Activated T-cell treated with anti-CD3 and anti-CD28 coated beads for 48 hours (primary cell): ENCODE results near the gene PSME1.

Experiments
- DNase-seq: peaks from one replicate; pipeline ENCODE4 v3.0.0-alpha.2; 2020; ENCODE audit warnings: low read depth

PSME1 gene

DNA sequence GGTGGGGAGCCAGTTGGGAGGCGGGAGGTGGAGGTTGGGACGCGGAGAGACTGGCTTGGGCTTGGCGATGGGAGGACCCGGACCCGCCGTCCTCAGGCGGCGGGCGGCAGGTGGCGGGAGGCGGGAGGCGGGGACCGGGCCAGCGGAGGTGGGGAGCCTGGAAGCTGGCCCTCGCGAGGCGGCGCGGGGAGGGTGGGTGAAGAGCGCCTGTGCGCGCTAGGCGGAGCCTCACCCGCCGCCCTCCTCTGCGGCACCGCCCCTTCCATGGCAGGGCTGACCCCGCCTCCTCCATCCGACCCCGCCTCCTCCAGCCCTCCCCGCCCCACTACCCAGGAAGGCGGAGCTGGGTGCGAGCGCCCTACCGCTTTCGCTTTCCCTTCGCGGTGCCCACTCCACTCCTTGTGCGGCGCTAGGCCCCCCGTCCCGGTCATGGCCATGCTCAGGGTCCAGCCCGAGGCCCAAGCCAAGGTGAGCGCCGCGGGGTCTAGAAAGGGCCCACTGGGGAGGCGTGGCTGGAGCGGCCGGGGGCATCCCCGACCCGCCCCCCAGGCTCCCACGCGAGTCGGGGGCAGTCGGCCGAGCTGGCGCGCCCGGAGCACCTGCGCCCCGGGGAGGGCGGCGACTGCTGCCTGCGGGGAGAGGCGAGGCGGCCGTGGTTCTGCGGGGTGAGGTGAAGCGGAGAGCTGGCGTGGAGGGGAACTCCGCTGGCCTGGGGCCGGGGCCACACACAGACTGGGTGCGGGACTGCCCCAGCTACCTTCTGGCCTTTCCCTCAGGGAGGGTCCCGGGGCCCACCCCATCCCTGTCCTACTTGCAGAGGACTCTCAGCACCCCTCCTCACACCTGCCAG lies at the start of gene PSME1:
Gene PSME1, plus strand, starts transcription at position 361 of the 850 bp plus-strand sequence. Its CDS starts 69 bp downstream, at position 430.
- peak; percentile 94 for DNase-seq

DNA sequence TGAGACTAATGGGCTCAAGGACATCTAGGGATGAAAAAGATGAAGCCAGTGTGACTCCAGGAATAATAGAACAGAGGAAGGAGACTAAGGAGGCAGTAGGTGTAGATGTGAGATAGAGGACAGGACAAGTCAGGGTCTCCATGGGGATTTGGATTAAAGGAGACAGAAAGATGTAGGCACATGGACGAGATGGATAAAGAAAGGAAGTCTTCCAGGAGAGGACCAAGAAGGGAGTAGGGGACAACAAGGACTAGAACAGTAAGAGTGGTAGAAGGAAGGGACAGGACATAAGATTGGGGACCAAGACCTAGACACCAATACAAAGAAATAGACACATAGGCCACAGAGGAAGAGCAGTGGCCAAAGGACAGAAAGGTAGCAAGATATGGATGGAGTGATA lies 49.0 kb upstream of the PSME1 start:
- no peak for DNase-seq

DNA sequence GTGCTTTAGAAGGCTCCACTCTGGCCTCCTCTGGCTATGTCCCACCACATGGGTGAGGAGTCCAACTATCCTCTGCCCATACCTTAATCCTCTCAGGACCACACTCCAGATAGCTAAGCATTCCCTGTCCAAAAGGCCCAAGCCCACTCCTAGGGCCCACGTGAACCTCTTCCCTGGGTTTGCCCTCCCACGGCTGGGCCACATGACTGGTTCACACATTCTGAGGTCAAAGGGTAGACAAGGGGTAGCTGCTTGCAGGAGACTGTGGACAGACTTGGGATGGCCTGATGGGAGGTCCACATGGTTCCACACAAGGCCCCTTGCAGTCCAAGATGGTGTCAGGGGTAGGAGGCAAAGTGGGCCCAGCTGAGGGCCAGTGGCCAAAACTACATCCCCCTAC lies 47.9 kb upstream of the PSME1 start:
- DNase-seq, result no peak

DNA sequence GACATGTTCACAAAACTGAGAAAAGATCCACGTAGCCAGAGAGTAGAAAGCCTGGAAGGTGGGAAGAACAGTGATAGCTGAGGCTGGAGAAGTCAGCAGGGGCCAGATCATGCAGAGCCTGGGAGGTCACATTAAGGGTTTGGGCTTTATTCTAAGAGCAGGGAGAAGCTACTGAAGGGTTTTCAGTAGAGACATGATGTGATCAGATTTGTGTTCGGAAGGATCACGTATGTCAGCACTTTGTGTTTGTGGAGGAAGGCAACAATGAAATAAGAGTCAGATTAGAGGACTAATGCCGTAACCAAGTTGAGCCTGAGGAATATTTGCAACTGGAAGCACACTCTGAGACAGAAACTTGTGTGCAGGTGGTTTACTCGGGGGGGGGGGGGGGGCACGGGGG lies 46.1 kb upstream of the PSME1 start:
- DNase-seq, result no peak

- DNase-seq, result no peak
These were observed 43.9 kb upstream of the PSME1 start for GRCh38 chr14:24092110-24092504.

DNA sequence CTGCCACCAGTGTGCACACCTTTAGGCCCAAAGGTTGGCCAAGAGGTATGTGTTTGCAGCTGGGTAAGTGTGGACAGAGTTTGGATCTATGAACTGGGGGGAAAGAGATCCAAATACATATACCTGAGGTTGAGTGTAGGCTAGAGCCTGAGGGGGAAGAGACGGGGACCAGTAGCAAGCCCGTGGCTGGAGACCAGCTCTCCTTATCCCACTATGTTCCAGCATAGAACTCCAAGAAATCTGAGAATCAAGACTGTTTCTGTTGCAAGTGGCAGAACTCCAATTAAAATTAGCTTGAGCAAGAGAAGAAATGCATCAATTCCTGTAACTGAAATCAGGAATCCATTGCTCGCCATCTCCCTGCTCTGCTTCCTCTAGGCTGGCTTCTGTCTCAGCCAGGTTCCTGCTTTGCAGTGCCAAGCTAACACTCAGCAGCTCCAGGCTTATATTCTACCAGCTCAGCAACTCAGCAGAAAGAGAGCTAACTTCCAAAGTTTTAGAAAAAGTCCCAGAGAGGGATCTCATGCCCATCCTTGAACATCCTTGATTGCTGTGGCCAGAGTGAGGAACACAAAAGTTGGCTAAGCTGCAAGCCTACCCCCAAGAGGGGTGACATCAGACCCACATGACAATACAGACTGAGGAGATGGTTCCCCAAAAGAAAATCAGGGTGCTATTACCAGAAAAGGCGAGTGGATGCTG lies 43.3 kb upstream of the PSME1 start:
- DNase-seq, result no peak

DNA sequence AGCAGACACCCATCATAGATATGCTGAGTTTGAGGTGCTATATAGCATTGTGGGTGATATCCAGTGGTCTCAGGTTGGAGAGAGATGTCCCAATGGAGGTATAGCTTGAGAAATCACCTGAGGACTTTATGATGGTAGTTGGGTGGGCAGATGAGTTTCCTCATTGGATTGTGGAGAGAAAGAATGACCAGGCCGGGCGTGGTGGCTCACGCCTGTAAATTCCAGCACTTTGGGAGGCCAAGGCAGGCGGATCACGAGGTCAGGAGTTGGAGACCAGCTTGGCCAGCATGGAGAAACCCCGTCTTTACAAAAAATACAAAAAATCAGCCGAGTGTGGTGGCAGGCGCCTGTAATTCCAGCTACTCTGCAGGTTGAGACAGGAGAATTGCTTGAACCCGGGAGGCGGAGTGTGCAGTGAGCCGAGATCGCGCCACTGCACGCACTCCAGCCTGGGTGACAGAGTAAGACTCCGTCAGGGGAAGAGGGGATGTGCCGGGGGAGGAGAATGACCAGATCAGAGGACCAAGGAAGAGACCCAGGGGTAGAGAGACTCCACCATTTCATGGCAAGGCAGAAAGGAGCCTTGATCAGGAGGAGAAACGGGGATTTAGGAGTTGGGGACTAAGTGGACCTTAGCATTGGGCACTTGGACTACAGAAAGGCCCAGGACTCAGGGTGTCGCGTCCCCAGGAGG lies 42.6 kb upstream of the PSME1 start:
- DNase-seq, result no peak

- peak; percentile 85 for DNase-seq
These were observed 41.8 kb upstream of the PSME1 start, which contains the start of gene PCK2 for GRCh38 chr14:24093901-24094840. Gene PCK2 (plus strand): TSS chr14:24094311. CDS start chr14:24094406, 95 bp downstream.

DNA sequence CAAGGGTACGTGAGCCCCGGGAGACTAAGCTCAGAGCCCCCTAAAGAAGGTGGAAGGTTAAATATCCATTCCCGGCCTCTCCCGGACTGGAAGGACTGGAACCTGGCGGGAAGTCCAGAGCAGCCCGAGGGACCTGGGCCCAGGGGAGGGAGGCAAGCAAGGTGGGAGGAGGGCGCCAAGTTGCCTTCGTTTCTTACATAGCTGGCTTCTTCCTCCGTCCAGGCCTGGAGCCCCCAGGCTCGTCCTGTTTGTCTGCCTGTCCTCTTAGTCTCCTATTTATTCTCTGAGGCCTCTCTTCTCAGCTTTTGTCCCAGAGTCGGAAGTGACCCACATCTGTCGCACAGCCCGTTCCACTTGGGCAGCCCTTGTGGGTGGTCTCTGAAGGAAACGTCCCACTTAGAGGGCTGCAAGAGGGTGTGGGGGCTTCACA lies 41.1 kb upstream of the PSME1 start:
- DNase-seq, result no peak

DNA sequence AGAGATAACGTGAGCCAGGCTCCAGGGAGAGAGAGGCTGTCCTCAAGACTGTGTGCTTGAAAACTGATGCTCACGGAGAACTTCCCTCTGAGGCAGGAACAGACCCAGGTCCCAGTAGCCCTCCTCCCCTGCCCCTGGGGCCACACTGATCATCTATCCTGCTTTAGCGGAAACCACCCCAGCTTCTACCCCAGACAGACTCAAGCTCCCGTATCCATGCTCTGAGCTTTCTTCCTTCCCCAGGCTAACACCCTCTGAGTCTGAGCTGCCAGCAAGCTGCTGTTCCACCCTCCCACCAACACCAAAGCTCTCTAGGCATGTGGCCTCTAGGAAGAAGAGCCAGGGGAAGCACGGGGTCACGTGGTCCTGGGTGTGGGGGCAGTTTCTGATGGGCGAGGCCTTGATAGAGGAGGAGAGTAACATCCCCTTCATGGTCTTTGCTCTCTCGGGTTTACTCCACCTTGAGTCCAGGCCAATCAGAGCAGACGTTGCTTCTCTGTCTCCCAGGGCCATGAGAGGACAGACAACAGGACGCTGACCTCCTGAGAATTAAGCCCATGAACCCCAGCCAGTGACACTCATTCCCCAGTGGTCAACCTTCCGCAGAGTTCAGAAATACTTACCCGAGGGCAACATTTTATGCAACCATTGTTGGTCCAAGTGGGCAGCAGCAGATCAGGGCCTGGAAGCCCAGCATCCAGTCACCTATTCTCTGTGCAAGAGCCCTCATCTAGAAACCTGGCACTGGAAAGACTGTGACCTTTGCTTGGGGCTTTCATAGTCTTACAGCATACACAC lies 40.5 kb upstream of the PSME1 start:
- peak; percentile 63 for DNase-seq

DNA sequence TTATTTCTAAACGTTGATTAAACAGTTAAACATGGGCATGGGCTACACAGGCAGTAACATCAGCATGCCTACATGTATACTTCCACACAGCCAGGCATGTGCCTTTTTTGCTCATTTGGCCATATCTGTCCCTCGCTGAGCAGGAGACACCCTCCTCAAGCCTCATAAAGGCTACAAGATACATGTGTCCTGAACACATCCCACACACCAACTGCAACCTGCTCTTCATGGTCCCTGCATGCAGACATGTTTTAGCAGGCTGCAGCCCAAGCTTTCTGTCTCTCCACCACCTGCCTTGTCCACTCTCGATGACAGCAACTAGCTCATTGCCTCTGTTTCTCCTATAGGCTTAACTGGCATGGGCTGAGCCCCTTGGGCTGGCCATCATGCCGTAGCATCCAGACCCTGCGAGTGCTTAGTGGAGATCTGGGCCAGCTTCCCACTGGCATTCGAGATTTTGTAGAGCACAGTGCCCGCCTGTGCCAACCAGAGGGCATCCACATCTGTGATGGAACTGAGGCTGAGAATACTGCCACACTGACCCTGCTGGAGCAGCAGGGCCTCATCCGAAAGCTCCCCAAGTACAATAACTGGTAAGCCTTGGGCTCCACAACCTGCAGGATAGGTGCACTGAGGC lies 39.3 kb upstream of the PSME1 start:
- no peak for DNase-seq

GRCh38 chr14:24098229-24098926 lies 37.6 kb upstream of the PSME1 start:
- no peak for DNase-seq

GRCh38 chr14:24098927-24099813 lies 36.8 kb upstream of the PSME1 start:
- DNase-seq, result no peak

DNA sequence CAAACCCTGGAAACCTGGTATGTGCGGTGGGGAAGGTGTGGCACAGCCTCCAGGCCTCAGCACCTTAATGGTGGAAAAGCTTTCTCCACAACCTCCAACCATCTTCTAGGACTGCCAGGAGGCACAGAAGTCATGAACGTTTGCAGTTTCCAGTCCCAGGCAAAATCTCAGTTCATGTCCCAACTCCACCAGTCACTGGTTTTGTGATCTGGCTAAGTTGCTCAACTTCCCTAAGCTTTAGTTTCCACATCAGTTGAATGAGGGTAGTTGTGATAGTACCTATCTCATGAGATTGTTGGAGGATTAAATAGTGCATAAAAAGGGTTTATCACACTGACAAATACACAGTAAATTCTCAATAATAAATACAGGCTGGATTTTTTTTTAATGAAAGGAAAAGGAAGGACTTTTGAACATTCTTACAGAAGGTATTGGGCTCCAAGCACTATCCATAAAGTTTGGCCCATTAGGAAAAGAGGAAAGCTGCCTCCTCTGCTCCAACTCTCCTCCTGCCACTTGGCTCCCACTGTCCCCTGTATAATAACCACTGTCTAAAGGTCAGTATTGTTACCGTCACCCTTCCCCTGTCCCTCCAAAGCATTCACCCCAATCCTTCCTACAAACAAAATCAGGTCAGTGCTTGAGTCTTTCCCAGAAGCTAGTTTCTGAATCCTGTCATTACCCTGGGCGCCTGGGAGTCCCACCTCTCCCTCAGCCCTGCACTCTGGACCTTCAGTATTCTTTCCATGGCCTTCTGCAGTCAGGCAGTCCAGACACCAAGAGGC lies 35.6 kb upstream of the PSME1 start:
- DNase-seq, result no peak

DNA sequence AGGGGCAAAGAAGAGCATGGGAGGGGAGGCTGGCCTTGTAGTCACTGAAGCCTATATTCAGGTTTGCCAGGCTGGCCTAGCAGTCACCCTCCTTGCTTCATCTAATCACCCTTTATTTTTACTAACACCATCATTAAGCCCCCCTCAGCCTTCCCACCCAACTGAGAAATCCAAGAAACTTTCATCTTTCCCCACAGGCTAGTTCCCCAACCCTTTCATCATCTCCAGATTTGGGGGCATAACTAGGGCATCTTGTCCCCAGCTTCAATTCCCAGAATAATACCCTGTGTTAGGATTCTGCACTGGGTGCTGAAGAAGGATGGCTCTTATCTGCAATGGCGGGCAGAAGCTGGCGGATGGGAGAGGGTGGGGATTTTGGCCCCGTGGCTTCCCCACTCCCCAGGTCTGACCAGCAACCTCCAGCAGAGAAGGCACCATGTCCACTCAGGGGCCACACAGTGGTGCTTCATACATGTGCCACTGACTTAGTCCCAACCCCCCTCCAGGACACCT lies 35.0 kb upstream of the PSME1 start:
- no peak for DNase-seq

DNA sequence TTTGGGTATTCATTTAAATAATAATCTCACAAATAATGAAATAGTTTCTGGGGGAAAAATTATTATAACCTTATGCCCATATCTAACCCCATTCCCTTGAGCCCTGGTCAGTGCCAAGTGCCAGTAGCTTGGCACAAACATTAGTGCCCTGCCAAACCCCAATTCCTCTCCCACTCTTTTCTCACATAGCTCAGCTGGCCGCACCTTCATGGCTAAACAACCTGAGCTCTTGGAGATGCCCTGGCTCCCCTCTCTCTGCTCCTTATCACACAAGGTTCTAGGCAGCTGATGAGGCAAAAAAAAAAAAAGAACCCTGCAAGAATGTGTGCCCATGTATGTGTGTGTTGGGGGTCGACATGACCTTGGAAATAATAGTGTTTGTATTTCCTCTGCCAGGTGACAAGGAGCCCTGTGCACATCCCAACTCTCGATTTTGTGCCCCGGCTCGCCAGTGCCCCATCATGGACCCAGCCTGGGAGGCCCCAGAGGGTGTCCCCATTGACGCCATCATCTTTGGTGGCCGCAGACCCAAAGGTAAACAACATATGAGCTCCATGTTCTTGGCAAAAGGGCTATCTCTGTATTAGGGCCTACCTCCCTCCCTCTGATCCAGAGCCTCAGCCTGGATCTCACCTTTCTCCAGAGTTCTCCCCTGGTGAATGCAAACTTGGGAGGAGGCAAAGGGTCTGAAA lies 33.5 kb upstream of the PSME1 start:
- DNase-seq, result no peak

- no peak for DNase-seq
These were observed 32.5 kb upstream of the PSME1 start for GRCh38 chr14:24103451-24103850.
